GM23338 (cell line): Measurements from ENCODE around the gene SFTPD. TPM values are rescaled to one million over a fixed set of nuclear protein-coding genes. Genes with fewer than 3 reads are reported as not detected.

Experiments used
- ATAC-seq: fragments of 200-7000 bp; cut with Tn5 transposase; 3 replicates; pipeline ENCODE4 v1.9.1; 2020
- DNase-seq: peaks from one replicate; pipeline ENCODE4 v3.0.0-alpha.2; 2015; ENCODE audit warnings: low spot score
- H2AFZ ChIP-seq: fragments of 200-600 bp; sonication (generic); 2 replicates; pipeline ENCODE4 v1.8.0; 2016; ENCODE audit warnings: antibody characterized with exemption, mild to moderate bottlenecking, moderate library complexity
- H3F3A ChIP-seq: fragments of 200-600 bp; sonication (generic); replicated peaks from 2 replicates; pipeline ENCODE4 v1.8.0; 2017; ENCODE audit warnings: antibody characterized with exemption, mixed run types, low read depth
- H3K27ac ChIP-seq: fragments of 200-600 bp; sonication (generic); 2 replicates; pipeline ENCODE4 v1.6.1; 2016; ENCODE audit warnings: low read depth
- H3K27me3 ChIP-seq: fragments of 200-600 bp; sonication (generic); 2 replicates; pipeline ENCODE4 v1.8.0; 2016; ENCODE audit warnings: mild to moderate bottlenecking, mixed run types, moderate library complexity; ENCODE audit not compliant: insufficient read depth
- H3K36me3 ChIP-seq: fragments of 200-600 bp; sonication (generic); 2 replicates; pipeline ENCODE4 v1.8.0; 2016; ENCODE audit warnings: mild to moderate bottlenecking; ENCODE audit not compliant: insufficient read depth
- H3K4me1 ChIP-seq: fragments of 200-600 bp; sonication (generic); 2 replicates; pipeline ENCODE4 v1.8.0; 2016; ENCODE audit warnings: mild to moderate bottlenecking, moderate library complexity; ENCODE audit not compliant: insufficient read depth
- H3K4me2 ChIP-seq: fragments of 200-600 bp; sonication (generic); 2 replicates; pipeline ENCODE4 v1.7.1; 2017; ENCODE audit warnings: mixed run types
- H3K4me3 ChIP-seq: fragments of 200-600 bp; sonication (generic); 2 replicates; pipeline ENCODE4 v1.6.1; 2016; ENCODE audit warnings: mixed run types
- H3K79me2 ChIP-seq: fragments of 200-600 bp; sonication (generic); replicated peaks from 2 replicates; pipeline ENCODE4 v1.8.0; 2017; ENCODE audit warnings: mild to moderate bottlenecking; ENCODE audit not compliant: insufficient read depth
- H3K9me2 ChIP-seq: fragments of 200-600 bp; sonication (generic); 2 replicates; pipeline ENCODE4 v1.8.0; 2017; ENCODE audit not compliant: insufficient read depth
- H4K20me1 ChIP-seq: fragments of 200-600 bp; sonication (generic); replicated peaks from 2 replicates; pipeline ENCODE4 v1.8.0; 2017; ENCODE audit warnings: mild to moderate bottlenecking; ENCODE audit not compliant: insufficient read depth
- H3K27ac Mint-ChIP-seq: 2 replicates; pipeline ENCODE4 v1.8.0; 2020; ENCODE audit warnings: inconsistent platforms, mild to moderate bottlenecking, moderate library complexity, mixed read lengths
- H3K27me3 Mint-ChIP-seq: 3 replicates; pipeline ENCODE4 v1.8.0; 2022; ENCODE audit warnings: low read depth, mild to moderate bottlenecking, moderate library complexity, mixed read lengths, inconsistent platforms; ENCODE audit not compliant: insufficient read depth, poor library complexity
- H3K36me3 Mint-ChIP-seq: 3 replicates; pipeline ENCODE4 v1.8.0; 2021; ENCODE audit warnings: low read depth, mild to moderate bottlenecking, inconsistent platforms, moderate library complexity, mixed read lengths
- H3K4me1 Mint-ChIP-seq: 3 replicates; pipeline ENCODE4 v1.8.0; 2020; ENCODE audit warnings: mild to moderate bottlenecking, inconsistent platforms, mixed read lengths
- H3K4me3 Mint-ChIP-seq: 3 replicates; pipeline ENCODE4 v1.8.0; 2021; ENCODE audit warnings: moderate library complexity, mild to moderate bottlenecking, inconsistent platforms, mixed read lengths
- H3K9me3 Mint-ChIP-seq: 3 replicates; pipeline ENCODE4 v1.8.0; 2020; ENCODE audit warnings: moderate library complexity, mild to moderate bottlenecking, inconsistent platforms, mixed read lengths
- CREB1 ChIP-seq: fragments of 250-450 bp; sonication (Bioruptor Pico); IDR thresholded peaks from 2 replicates; pipeline ENCODE4 v1.5.0; 2020; ENCODE audit warnings: low read depth, mild to moderate bottlenecking, moderate library complexity
- ETS1 ChIP-seq: IDR thresholded peaks from 2 replicates; pipeline ENCODE4 v1.6.1; 2016; ENCODE audit warnings: antibody characterized with exemption
- EZH2 ChIP-seq: fragments of 200-600 bp; sonication (generic); IDR thresholded peaks from one replicate; pipeline ENCODE4 v1.8.0; 2017; ENCODE audit warnings: antibody characterized with exemption, mild to moderate bottlenecking, low read depth; ENCODE audit not compliant: unreplicated experiment
- EZH2phosphoT487 ChIP-seq: fragments of 200-600 bp; sonication (generic); IDR thresholded peaks from one replicate; pipeline ENCODE4 v1.8.1; 2018; ENCODE audit warnings: antibody characterized with exemption; ENCODE audit not compliant: unreplicated experiment
- JUNB ChIP-seq: IDR thresholded peaks from one replicate; pipeline ENCODE4 v1.6.1; 2016; ENCODE audit warnings: antibody characterized with exemption; ENCODE audit not compliant: unreplicated experiment
- NANOG ChIP-seq: IDR thresholded peaks from 2 replicates; pipeline ENCODE4 v1.6.1; 2016; ENCODE audit warnings: antibody characterized with exemption, borderline replicate concordance
- POLR2AphosphoS5 ChIP-seq: IDR thresholded peaks from 2 replicates; pipeline ENCODE4 v1.6.1; 2016; ENCODE audit warnings: antibody characterized with exemption, low read depth
- STAT1 ChIP-seq: IDR thresholded peaks from one replicate; pipeline ENCODE4 v1.6.1; 2016; ENCODE audit warnings: antibody characterized with exemption; ENCODE audit not compliant: unreplicated experiment
- ZNF114 ChIP-seq: fragments of 250-450 bp; sonication (Bioruptor Pico); IDR thresholded peaks from 2 replicates; pipeline ENCODE4 v1.5.0; 2020; ENCODE audit warnings: mild to moderate bottlenecking, moderate library complexity
- ZNF331 ChIP-seq: fragments of 250-450 bp; sonication (Bioruptor Pico); IDR thresholded peaks from 2 replicates; pipeline ENCODE4 v1.5.0; 2020; ENCODE audit warnings: low read depth, mild to moderate bottlenecking, moderate library complexity
- ZNF462 ChIP-seq: fragments of 250-450 bp; sonication (Bioruptor Pico); IDR thresholded peaks from 2 replicates; pipeline ENCODE4 v1.5.0; 2020; ENCODE audit warnings: mild to moderate bottlenecking, moderate library complexity
- polyA plus RNA-seq: library from polyadenylated mRNA; unstranded; fragments of >200 nt; fragmentation: Nextera tagmentation; extraction: Ambion mirVana; gene quantifications from 2 replicates; pipeline ENCODE4 v1.2.1, GENCODE V29; 2016
- total RNA-seq: library from RNA; depleted of rRNA; stranded (reverse); fragments of >200 nt; shearing (Covaris generic); gene quantifications from 2 replicates; pipeline ENCODE4 v1.2.3, GENCODE V29; 2014
- TF ChIP-seq, protein P1 (sequence below), 2 experiments: fragments of 200-600 bp in 1 of 2; sonication (generic) in 1 of 2; conservative IDR thresholded peaks; 2 replicates each; pipeline versions ENCODE4 v1.5.1 to v1.6.1; 2016 to 2017; ENCODE audit warnings: antibody characterized with exemption in 2 of 2, low read depth in 2 of 2, mild to moderate bottlenecking in 2 of 2, moderate library complexity in 1 of 2

Gene SFTPD
- total and polyA plus RNA-seq, 2 experiments from 2014 or later: not detected

DNA sequence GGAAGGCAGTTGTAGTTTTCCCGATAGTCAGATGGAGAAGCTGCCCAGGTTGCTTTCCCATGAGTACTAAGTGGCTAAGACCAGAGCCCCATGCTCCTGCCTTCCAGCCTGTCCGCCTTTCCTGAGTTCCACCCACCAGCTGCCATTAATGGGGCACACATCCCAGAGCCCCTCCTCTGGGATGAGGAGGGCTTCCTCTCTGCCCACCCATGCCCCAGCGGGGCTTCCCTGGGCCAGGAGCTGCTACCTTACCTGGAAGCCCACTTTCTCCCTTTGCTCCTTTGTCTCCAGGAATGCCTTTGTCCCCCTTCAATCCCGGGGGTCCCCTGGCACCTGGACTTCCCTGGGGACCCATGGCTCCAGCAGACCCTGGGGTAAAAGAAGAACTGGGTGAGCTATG lies 7.8 kb downstream of the SFTPD start:
- Mint-ChIP-seq H3K27me3 (peaks cover 6% of the 10 kb centered on the region), H3K36me3 (no peaks in the 10 kb centered on the region), H3K4me1 (no peaks in the 10 kb centered on the region; the same call in 2 of the 3 replicates), H3K27ac (no peak overlapping the region), H3K4me3 (no peak overlapping the region), H3K9me3 (no peaks in the 10 kb centered on the region)
- TF ChIP-seq NANOG: no peak
- no peak overlapping the region for H3K4me3 ChIP-seq
- H3K27ac ChIP-seq: no peak overlapping the region
- H3K79me2 ChIP-seq: no peaks in the 10 kb centered on the region
- no peaks in the 10 kb centered on the region for H3F3A ChIP-seq
- no peak for DNase-seq
- H3K4me1 ChIP-seq: no peaks in the 10 kb centered on the region
- H3K36me3 ChIP-seq: no peaks in the 10 kb centered on the region
- H4K20me1 ChIP-seq: no peaks in the 10 kb centered on the region
- H3K4me2 ChIP-seq: no peak overlapping the region
- no peaks in the 10 kb centered on the region; the same call in 1 of the 2 replicates for H3K9me2 ChIP-seq
- H2AFZ ChIP-seq: no peak overlapping the region
- no peaks in the 10 kb centered on the region for H3K27me3 ChIP-seq
- ATAC-seq: no peak

GRCh38 chr10:79940431-79940830 lies 8.5 kb downstream of the SFTPD start:
- DNase-seq: no peak
- no peaks in the 10 kb centered on the region for H3K9me3 Mint-ChIP-seq
- TF ChIP-seq CREB1 (no peak), ZNF462 (CRISPR knock-in tag) (no peak), EZH2phosphoT487 (no peak), ZNF331 (CRISPR knock-in tag) (no peak), NANOG (no peak), EZH2 (no peak), STAT1 (no peak), JUNB (no peak), ETS1 (no peak), ZNF114 (no peak), POLR2AphosphoS5 (no peak)
- TF ChIP-seq, protein P1, sequence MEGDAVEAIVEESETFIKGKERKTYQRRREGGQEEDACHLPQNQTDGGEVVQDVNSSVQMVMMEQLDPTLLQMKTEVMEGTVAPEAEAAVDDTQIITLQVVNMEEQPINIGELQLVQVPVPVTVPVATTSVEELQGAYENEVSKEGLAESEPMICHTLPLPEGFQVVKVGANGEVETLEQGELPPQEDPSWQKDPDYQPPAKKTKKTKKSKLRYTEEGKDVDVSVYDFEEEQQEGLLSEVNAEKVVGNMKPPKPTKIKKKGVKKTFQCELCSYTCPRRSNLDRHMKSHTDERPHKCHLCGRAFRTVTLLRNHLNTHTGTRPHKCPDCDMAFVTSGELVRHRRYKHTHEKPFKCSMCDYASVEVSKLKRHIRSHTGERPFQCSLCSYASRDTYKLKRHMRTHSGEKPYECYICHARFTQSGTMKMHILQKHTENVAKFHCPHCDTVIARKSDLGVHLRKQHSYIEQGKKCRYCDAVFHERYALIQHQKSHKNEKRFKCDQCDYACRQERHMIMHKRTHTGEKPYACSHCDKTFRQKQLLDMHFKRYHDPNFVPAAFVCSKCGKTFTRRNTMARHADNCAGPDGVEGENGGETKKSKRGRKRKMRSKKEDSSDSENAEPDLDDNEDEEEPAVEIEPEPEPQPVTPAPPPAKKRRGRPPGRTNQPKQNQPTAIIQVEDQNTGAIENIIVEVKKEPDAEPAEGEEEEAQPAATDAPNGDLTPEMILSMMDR (conservative IDR thresholded peaks at IDR 0.05; ENCODE audit: low read depth in 2 of 2): no peak

More at GRCh38 chr10:79940431-79940830, 8.5 kb downstream of the SFTPD start:
- no peaks in the 10 kb centered on the region for H3K36me3 Mint-ChIP-seq
- H3K9me2 ChIP-seq: no peaks in the 10 kb centered on the region; the same call in 1 of the 2 replicates
- no peaks in the 10 kb centered on the region; the same call in 2 of the 3 replicates for H3K4me1 Mint-ChIP-seq
- H3K79me2 ChIP-seq: no peaks in the 10 kb centered on the region
- H3K27me3 Mint-ChIP-seq: peaks cover 8% of the 10 kb centered on the region
- ATAC-seq: no peak
- no peaks in the 10 kb centered on the region for H4K20me1 ChIP-seq
- no peaks in the 10 kb centered on the region for H3K4me1 ChIP-seq
- no peak overlapping the region for H2AFZ ChIP-seq
- no peak overlapping the region for H3K27ac ChIP-seq
- no peak overlapping the region for H3K4me3 Mint-ChIP-seq
- H3K27me3 ChIP-seq: no peaks in the 10 kb centered on the region
- H3K4me3 ChIP-seq: no peak overlapping the region
- no peak overlapping the region for H3K4me2 ChIP-seq
- no peaks in the 10 kb centered on the region for H3K36me3 ChIP-seq
- no peaks in the 10 kb centered on the region for H3F3A ChIP-seq
- H3K27ac Mint-ChIP-seq: no peak overlapping the region
